PC-3 (cell line): ENCODE measurements around the gene SERPINA9. TPM values are rescaled to one million over a fixed set of nuclear protein-coding genes. Genes with fewer than 3 reads are reported as not detected.

Experiments
- ATAC-seq: fragments of 200-7000 bp; cut with Tn5 transposase; 2 replicates; pipeline ENCODE4 v1.9.1; 2020; ENCODE audit warnings: mild to moderate bottlenecking, moderate library complexity
- BruUV-seq: library from RNA; stranded (reverse); fragments of 400-500 nt; replicated peaks from 2 replicates; lab custom pipeline; 2021; lab: Mats Ljungman, UMichigan
- CTCF ChIA-PET: fragments of 300-600 bp; sonication (Branson Sonifier 250); formaldehyde crosslinking; loops from one replicate; lab custom pipeline; 2022; ENCODE audit warnings: antibody characterized with exemption; lab: Charles Lee
- POLR2A ChIA-PET: fragments of 300-600 bp; sonication (Branson Sonifier 250); formaldehyde crosslinking; loops from one replicate; lab custom pipeline; 2022; ENCODE audit warnings: antibody characterized with exemption; ENCODE audit not compliant: unreplicated experiment; lab: Charles Lee
- DNase-seq: peaks from one replicate; pipeline ENCODE4 v3.0.0-alpha.2; 2015
- H2AFZ ChIP-seq: fragments of 300-600 bp; sonication (generic); 2 replicates; pipeline ENCODE4 v1.6.0; 2016; ENCODE audit warnings: antibody characterized with exemption, low read length
- H3F3A ChIP-seq: fragments of 300-600 bp; sonication (generic); one replicate; pipeline ENCODE4 v1.6.0; 2017; ENCODE audit warnings: antibody characterized with exemption, low read length, control low read depth, mild to moderate bottlenecking; ENCODE audit not compliant: unreplicated experiment
- H3K27ac ChIP-seq: fragments of 300-600 bp; sonication (generic); 2 replicates; pipeline ENCODE4 v1.5.1; 2016; ENCODE audit warnings: mild to moderate bottlenecking, low read length
- H3K27me3 ChIP-seq: fragments of 300-600 bp; sonication (generic); 2 replicates; pipeline ENCODE4 v1.6.1; 2016; ENCODE audit warnings: low read length, mixed read lengths
- H3K36me3 ChIP-seq: fragments of 300-600 bp; sonication (generic); 2 replicates; pipeline ENCODE4 v1.6.1; 2016; ENCODE audit warnings: low read depth, mixed run types, low read length, mixed read lengths
- H3K4me1 ChIP-seq: fragments of 300-600 bp; sonication (generic); 2 replicates; pipeline ENCODE4 v1.5.1; 2016; ENCODE audit warnings: low read length; ENCODE audit not compliant: insufficient read depth
- H3K4me2 ChIP-seq: fragments of 300-600 bp; sonication (generic); 2 replicates; pipeline ENCODE4 v1.6.0; 2016; ENCODE audit warnings: low read length
- H3K4me3 ChIP-seq: fragments of 300-600 bp; sonication (generic); 2 replicates; pipeline ENCODE4 v1.5.1; 2016; ENCODE audit warnings: mild to moderate bottlenecking, low read length, mixed read lengths
- H3K79me2 ChIP-seq: fragments of 300-600 bp; sonication (generic); 2 replicates; pipeline ENCODE4 v1.6.1; 2017; ENCODE audit warnings: low read length, mixed read lengths
- H3K9ac ChIP-seq: fragments of 300-600 bp; sonication (generic); 2 replicates; pipeline ENCODE4 v1.6.0; 2016; ENCODE audit warnings: mild to moderate bottlenecking, low read length
- H3K9me2 ChIP-seq: fragments of 300-600 bp; sonication (generic); replicated peaks from 2 replicates; pipeline ENCODE4 v1.6.1; 2016; ENCODE audit warnings: mixed run types, low read length, mixed read lengths
- H3K9me3 ChIP-seq: fragments of 300-600 bp; sonication (generic); 2 replicates; pipeline ENCODE4 v1.6.1; 2016; ENCODE audit warnings: low read length, mixed read lengths
- H4K20me1 ChIP-seq: fragments of 300-600 bp; sonication (generic); 2 replicates; pipeline ENCODE4 v1.6.1; 2016; ENCODE audit warnings: low read length, mixed read lengths
- CTCF ChIP-seq: fragments of 300-600 bp; sonication (generic); conservative IDR thresholded peaks from 2 replicates; pipeline ENCODE4 v1.5.1; 2017; ENCODE audit warnings: antibody characterized with exemption, low read depth, mild to moderate bottlenecking, low read length
- EZH2 ChIP-seq: fragments of 300-600 bp; sonication (generic); IDR thresholded peaks from one replicate; pipeline ENCODE4 v1.6.1; 2017; ENCODE audit warnings: antibody characterized with exemption, mild to moderate bottlenecking, low read length; ENCODE audit not compliant: unreplicated experiment
- EZH2phosphoT487 ChIP-seq: fragments of 300-600 bp; sonication (generic); IDR thresholded peaks from 2 replicates; pipeline ENCODE4 v1.6.1; 2018; ENCODE audit warnings: mild to moderate bottlenecking, antibody characterized with exemption, low read length, borderline replicate concordance
- intact Hi-C: fragments of 100-400 bp; cut with micrococcal nuclease; formaldehyde crosslinking; loops from 2 replicates; pipeline ENCODE4 v1.9.0; 2023
- total RNA-seq: library from RNA; depleted of rRNA; stranded (reverse); fragments of >200 nt; gene quantifications from 2 replicates; pipeline ENCODE4 v1.2.3, GENCODE V29; 2014

Gene SERPINA9
- total RNA-seq, 1 experiment from 2014 or later: not detected

- ATAC-seq (no peak), DNase-seq (no peak)
- intact Hi-C loops: no loop called here
- Histone ChIP-seq H3K36me3 (no peaks in the 10 kb centered on the region), H3K9me2 (no peaks in the 10 kb centered on the region), H3K9ac (no peak overlapping the region), H3K79me2 (no peaks in the 10 kb centered on the region), H3F3A (no peaks in the 10 kb centered on the region), H3K27me3 (peaks cover 8% of the 10 kb centered on the region; the same call in 1 of the 2 replicates), H3K27ac (no peak overlapping the region), H3K4me2 (no peak overlapping the region), H2AFZ (no peak overlapping the region), H3K9me3 (no peaks in the 10 kb centered on the region), H3K4me1 (no peaks in the 10 kb centered on the region), H4K20me1 (no peaks in the 10 kb centered on the region), H3K4me3 (no peak overlapping the region)
- POLR2A ChIA-PET: no interaction called here
- CTCF ChIA-PET: no interaction called here
- no TSS peak for BruUV-seq
- TF ChIP-seq EZH2phosphoT487 (no peak), EZH2 (no peak), CTCF (no peak)
Observed at GRCh38 chr14:94494085-94494484, 18.1 kb upstream of the SERPINA9 start.

GRCh38 chr14:94491511-94491910 is 15.5 kb upstream of the SERPINA9 start:
- Histone ChIP-seq H4K20me1 (no peaks in the 10 kb centered on the region), H3K79me2 (no peaks in the 10 kb centered on the region), H3F3A (no peaks in the 10 kb centered on the region), H3K4me3 (no peak overlapping the region), H3K9me3 (no peaks in the 10 kb centered on the region), H3K4me2 (no peak overlapping the region), H3K9me2 (no peaks in the 10 kb centered on the region), H2AFZ (no peak overlapping the region), H3K27ac (no peak overlapping the region), H3K4me1 (no peaks in the 10 kb centered on the region), H3K9ac (no peak overlapping the region), H3K36me3 (no peaks in the 10 kb centered on the region), H3K27me3 (peaks cover 29% of the 10 kb centered on the region)
- BruUV-seq: no TSS peak
- POLR2A ChIA-PET: no interaction called here
- TF ChIP-seq CTCF: no peak
- TF ChIP-seq EZH2phosphoT487: no peak
- no peak for TF ChIP-seq EZH2
- ATAC-seq: no peak
- DNase-seq: no peak
- CTCF ChIA-PET: interaction anchor here (0.6 kb wide), 1 partner anchor 55 kb away, joined by 8 read pairs; no protein-coding TSS in a partner anchor
- intact Hi-C loops: no loop called here

DNA sequence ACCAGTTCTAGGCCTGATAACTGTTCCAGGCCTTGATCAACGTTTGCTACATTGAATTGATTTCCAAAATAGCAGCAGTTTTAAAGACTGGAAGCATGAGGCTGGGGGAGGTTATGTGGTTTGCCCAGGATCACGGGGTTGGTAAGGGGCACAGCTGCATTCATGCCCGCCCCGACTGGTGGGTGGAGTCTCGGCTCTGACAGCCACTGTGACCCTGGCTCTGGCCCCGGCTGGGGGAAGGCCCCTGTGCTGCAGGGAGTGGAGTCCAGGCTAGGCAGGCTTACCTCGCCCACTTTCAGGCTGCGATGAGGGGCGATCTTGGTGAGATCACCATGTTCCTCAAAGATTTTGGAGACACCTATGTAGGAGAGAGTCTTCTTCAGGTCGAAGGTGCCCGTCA is 13.3 kb upstream of the SERPINA9 start:
- no peak overlapping the region for H3K4me2 ChIP-seq
- CTCF ChIA-PET: no interaction called here
- H3K9me2 ChIP-seq: no peaks in the 10 kb centered on the region
- intact Hi-C loops: no loop called here
- H3K79me2 ChIP-seq: no peaks in the 10 kb centered on the region
- no peak overlapping the region for H2AFZ ChIP-seq
- H3K27ac ChIP-seq: no peak overlapping the region
- no peak for DNase-seq
- no peaks in the 10 kb centered on the region for H3F3A ChIP-seq
- H3K36me3 ChIP-seq: no peaks in the 10 kb centered on the region
- H4K20me1 ChIP-seq: no peaks in the 10 kb centered on the region
- peaks cover 33% of the 10 kb centered on the region for H3K27me3 ChIP-seq
- no peaks in the 10 kb centered on the region for H3K4me1 ChIP-seq
- TF ChIP-seq EZH2 (no peak), EZH2phosphoT487 (no peak), CTCF (no peak)
- no peaks in the 10 kb centered on the region for H3K9me3 ChIP-seq
- no peak for ATAC-seq
- no peak overlapping the region for H3K9ac ChIP-seq
- no peak overlapping the region for H3K4me3 ChIP-seq
- BruUV-seq: no TSS peak
- POLR2A ChIA-PET: no interaction called here
